Thyroid gland (tissue), 4 donors: Measurements from ENCODE around the gene DEPDC1.

Experiments
- CTCF ChIP-seq, 6 experiments: fragments of 200-600 bp in 3 of 6; fragments of 450-650 bp in 3 of 6; sonication (generic) in 3 of 6; IDR thresholded peaks; one replicate each; pipeline ENCODE4 v1.5.1; 2016 to 2019; ENCODE audit warnings: antibody characterized with exemption in 6 of 6, mild to moderate bottlenecking in 2 of 6, inconsistent platforms in 1 of 6, moderate library complexity in 1 of 6
- POLR2A ChIP-seq, 2 donors: fragments of 450-650 bp; IDR thresholded peaks; one replicate each; pipeline ENCODE4 v1.6.1; 2017; ENCODE audit warnings: antibody characterized with exemption in 2 of 2, mild to moderate bottlenecking in 2 of 2, moderate library complexity in 1 of 2

DNA sequence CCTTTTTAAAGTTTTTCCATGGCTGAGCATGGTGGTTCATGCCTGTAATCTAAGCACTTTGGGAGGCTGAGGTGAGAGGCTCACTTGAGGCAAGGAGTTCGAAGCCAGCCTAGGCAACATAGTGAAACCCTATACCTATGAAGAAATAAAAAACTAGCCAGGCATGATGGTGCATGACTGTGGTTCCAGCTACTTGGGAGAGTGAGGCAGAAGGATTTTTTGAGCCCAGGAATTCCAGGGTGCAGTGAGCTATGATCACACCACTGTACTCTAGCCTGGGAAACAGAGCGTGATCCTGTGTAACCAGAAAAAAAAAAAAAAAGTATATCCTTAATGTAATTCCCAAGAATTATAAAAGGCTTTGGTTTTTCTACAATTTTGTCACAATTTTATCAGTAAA, 17.4 kb downstream of the DEPDC1 start:
- TF ChIP-seq POLR2A (IDR thresholded peaks at IDR 0.05): no peak
- TF ChIP-seq CTCF (IDR thresholded peaks at IDR 0.05): no peak
